Karpas-422 (cell line): ENCODE results near the gene GCFC2. TPM values are rescaled to one million over a fixed set of nuclear protein-coding genes. Genes with fewer than 3 reads are reported as not detected.

Experiments used
- DNase-seq: peaks from one replicate; pipeline ENCODE4 v3.0.0-alpha.2; 2015
- H2AFZ ChIP-seq: fragments of 200-600 bp; sonication (generic); 2 replicates; pipeline ENCODE4 v1.6.1; 2014; ENCODE audit warnings: antibody characterized with exemption, low read length, mixed read lengths
- H3K27ac ChIP-seq: fragments of 200-600 bp; sonication (generic); 2 replicates; pipeline ENCODE4 v1.5.1; 2014; ENCODE audit warnings: mild to moderate bottlenecking, low read length, moderate library complexity
- H3K27me3 ChIP-seq: fragments of 200-600 bp; sonication (generic); 2 replicates; pipeline ENCODE4 v1.6.1; 2014; ENCODE audit warnings: low read length, mixed read lengths
- H3K36me3 ChIP-seq: fragments of 200-600 bp; sonication (generic); 2 replicates; pipeline ENCODE4 v1.6.1; 2014; ENCODE audit warnings: low read length, mixed read lengths; ENCODE audit not compliant: insufficient read depth
- H3K4me1 ChIP-seq: fragments of 200-600 bp; sonication (generic); 2 replicates; pipeline ENCODE4 v1.6.1; 2014; ENCODE audit warnings: mild to moderate bottlenecking, low read length, mixed read lengths
- H3K4me2 ChIP-seq: fragments of 200-600 bp; sonication (generic); 2 replicates; pipeline ENCODE4 v1.6.1; 2014; ENCODE audit warnings: low read length, low read depth, mild to moderate bottlenecking; ENCODE audit not compliant: poor library complexity, severe bottlenecking
- H3K4me3 ChIP-seq: fragments of 200-600 bp; sonication (generic); 2 replicates; pipeline ENCODE4 v1.5.1; 2014; ENCODE audit warnings: mild to moderate bottlenecking, antibody characterized with exemption, low read length, mixed read lengths
- H3K79me2 ChIP-seq: fragments of 200-600 bp; sonication (generic); 2 replicates; pipeline ENCODE4 v1.6.1; 2014; ENCODE audit warnings: mild to moderate bottlenecking, low read length, mixed read lengths
- H3K9ac ChIP-seq: fragments of 200-600 bp; sonication (generic); 2 replicates; pipeline ENCODE4 v1.6.0; 2014; ENCODE audit warnings: low read length
- H3K9me2 ChIP-seq: fragments of 200-600 bp; sonication (generic), shearing (Covaris generic); replicated peaks from 2 replicates; pipeline ENCODE4 v1.6.0; 2014; ENCODE audit warnings: mild to moderate bottlenecking, low read length, moderate library complexity; ENCODE audit not compliant: insufficient read depth
- H3K9me3 ChIP-seq: fragments of 300-700, 200-600 bp; sonication (generic); 2 replicates; pipeline ENCODE4 v1.6.1; 2014; ENCODE audit warnings: low read length, mixed read lengths
- H4K20me1 ChIP-seq: fragments of 200-600 bp; sonication (generic); 2 replicates; pipeline ENCODE4 v1.6.1; 2014; ENCODE audit warnings: mild to moderate bottlenecking, antibody characterized with exemption, low read length, low read depth; ENCODE audit not compliant: insufficient read depth
- small RNA-seq: library from RNA; depleted of rRNA; stranded (forward); fragments of <200 nt; gene quantifications from one replicate; pipeline ENCODE3, GENCODE V24; 2014
- total RNA-seq: library from RNA; depleted of rRNA; stranded (reverse); fragments of >200 nt; shearing (Covaris generic); gene quantifications from 2 replicates; pipeline ENCODE4 v1.2.3, GENCODE V29; 2014; ENCODE audit warnings: low replicate concordance; rRNA removed

Gene GCFC2
- total RNA-seq, 1 experiment from 2014 or later = 108 TPM

DNA sequence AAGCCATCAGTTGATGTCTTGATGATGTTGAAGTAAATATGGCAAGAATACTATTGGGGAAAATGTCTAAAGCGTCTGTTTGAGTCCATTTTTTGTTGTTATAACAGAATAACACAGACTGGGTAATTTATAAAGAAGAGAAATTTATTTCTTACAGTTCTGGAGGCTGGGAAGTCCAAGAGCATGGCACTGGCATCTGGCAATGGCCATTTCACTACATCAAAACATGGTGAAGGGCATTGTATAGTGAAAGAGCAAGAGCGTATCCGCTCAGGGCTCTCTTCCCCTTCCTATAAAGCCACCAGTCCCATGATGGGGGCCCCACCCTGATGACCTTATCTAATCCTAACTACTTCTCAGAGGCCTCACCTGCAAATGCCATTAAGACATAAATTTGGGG is 93.8 kb downstream of the GCFC2 start:
- no peak overlapping the region for H3K4me3 ChIP-seq
- H2AFZ ChIP-seq = no peak overlapping the region
- H3K4me1 ChIP-seq = no peaks in the 10 kb centered on the region
- no peak overlapping the region for H3K9ac ChIP-seq
- H3K27me3 ChIP-seq = no peaks in the 10 kb centered on the region
- no peaks in the 10 kb centered on the region for H4K20me1 ChIP-seq
- no peaks in the 10 kb centered on the region for H3K79me2 ChIP-seq
- DNase-seq = no peak
- no peaks in the 10 kb centered on the region for H3K9me2 ChIP-seq
- no peak overlapping the region for H3K27ac ChIP-seq
- H3K36me3 ChIP-seq = no peaks in the 10 kb centered on the region
- H3K4me2 ChIP-seq = no peak overlapping the region
- H3K9me3 ChIP-seq = no peaks in the 10 kb centered on the region

DNA sequence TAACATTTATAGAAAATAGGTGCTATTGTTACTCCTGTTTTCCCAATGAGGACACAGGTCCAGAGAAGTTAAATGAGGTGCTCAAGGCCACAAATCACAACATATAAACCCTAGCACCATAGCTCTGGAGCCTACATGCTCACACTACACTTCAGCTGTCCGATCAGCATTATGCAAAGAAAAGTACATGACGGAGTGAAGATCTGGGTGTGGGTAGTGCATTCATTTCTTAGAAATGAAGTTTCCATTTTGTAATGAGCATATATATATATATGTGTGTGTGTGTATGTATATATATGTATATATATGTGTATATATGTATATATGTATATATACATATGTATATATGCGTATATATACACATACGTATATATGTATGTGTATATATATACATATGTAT is 94.3 kb downstream of the GCFC2 start:
- H3K36me3 ChIP-seq = no peaks in the 10 kb centered on the region
- no peaks in the 10 kb centered on the region for H3K27me3 ChIP-seq
- H4K20me1 ChIP-seq = no peaks in the 10 kb centered on the region
- H3K27ac ChIP-seq = no peak overlapping the region
- no peak overlapping the region for H3K4me2 ChIP-seq
- H3K9ac ChIP-seq = no peak overlapping the region
- no peak overlapping the region for H2AFZ ChIP-seq
- DNase-seq = no peak
- no peaks in the 10 kb centered on the region for H3K79me2 ChIP-seq
- no peaks in the 10 kb centered on the region for H3K9me3 ChIP-seq
- H3K4me1 ChIP-seq = no peaks in the 10 kb centered on the region
- no peak overlapping the region for H3K4me3 ChIP-seq
- H3K9me2 ChIP-seq = no peaks in the 10 kb centered on the region

DNA sequence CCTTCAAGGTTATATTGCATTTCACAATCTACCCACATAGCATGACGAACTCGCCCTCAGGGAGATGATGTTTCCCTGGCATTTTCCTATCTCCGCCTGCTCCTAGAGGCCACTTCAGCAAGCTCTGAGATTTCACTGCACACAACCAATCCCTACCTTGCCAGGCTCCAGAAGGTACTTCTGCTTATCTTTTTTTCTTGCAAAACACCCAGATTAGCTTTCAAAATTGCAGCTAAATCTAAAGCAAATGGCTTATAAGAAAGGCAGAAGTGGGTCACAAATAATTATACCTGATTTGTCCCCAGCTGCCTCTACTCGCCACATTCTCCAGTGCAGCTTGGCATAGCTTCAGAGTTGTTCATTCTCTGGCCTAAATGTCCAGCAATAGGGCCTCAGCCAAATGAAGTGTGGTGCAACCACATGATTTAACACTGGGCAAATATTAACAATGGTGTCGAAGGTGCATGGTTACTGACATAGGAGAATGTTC is 96.5 kb downstream of the GCFC2 start:
- H2AFZ ChIP-seq = no peak overlapping the region

DNA sequence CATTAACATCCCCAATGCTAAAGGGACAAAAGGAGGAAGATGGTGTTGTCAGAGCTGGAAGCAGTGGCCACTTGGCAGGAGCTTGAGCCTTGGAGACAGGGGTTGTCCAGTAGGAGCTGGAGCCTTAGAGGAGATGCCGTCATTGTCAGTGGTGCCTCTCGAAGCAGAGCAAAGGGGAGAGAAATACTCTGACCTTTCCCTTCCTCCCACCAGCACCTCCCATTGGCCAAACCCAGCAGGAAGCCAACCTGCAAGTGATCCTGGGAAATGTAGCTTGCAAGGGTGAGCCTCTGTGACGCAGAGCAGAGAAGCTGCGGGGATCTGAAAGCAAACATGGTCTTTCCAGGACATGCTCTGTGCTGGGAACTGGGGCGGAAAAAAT is 97.9 kb downstream of the GCFC2 start:
- DNase-seq = no peak
- H4K20me1 ChIP-seq = no peaks in the 10 kb centered on the region; the same call in 1 of the 2 replicates
- no peaks in the 10 kb centered on the region for H3K79me2 ChIP-seq
- H3K4me3 ChIP-seq = no peak overlapping the region
- no peaks in the 10 kb centered on the region for H3K27me3 ChIP-seq
- H3K9me3 ChIP-seq = no peaks in the 10 kb centered on the region
- H3K4me2 ChIP-seq = no peak overlapping the region
- H2AFZ ChIP-seq = no peak overlapping the region
- H3K4me1 ChIP-seq = no peaks in the 10 kb centered on the region
- no peaks in the 10 kb centered on the region for H3K9me2 ChIP-seq
- no peaks in the 10 kb centered on the region for H3K36me3 ChIP-seq
- H3K9ac ChIP-seq = no peak overlapping the region
- H3K27ac ChIP-seq = no peak overlapping the region

More for the DNA sequence above, 96.5 kb downstream of the GCFC2 start:
- Histone ChIP-seq H3K27ac (no peak overlapping the region), H3K36me3 (no peaks in the 10 kb centered on the region), H3K4me3 (no peak overlapping the region), H4K20me1 (no peaks in the 10 kb centered on the region), H3K4me1 (no peaks in the 10 kb centered on the region), H3K27me3 (no peaks in the 10 kb centered on the region), H3K4me2 (no peak overlapping the region), H3K9me3 (no peaks in the 10 kb centered on the region), H3K79me2 (no peaks in the 10 kb centered on the region), H3K9ac (no peak overlapping the region), H3K9me2 (no peaks in the 10 kb centered on the region)
- no peak for DNase-seq

Small RNA genes within 50 kb of the gene (small RNA-seq; reads per million reads assigned to genes)
- not detected for gene RF00012

Other genes with a start within 250 kb of the GCFC2 start
- not detected in 2 replicates for gene EVA1A, start 150.0 kb downstream of the GCFC2 start, total RNA-seq
- 52.1 and 76.6 TPM in 2 replicates for gene MRPL19, start 64.1 kb downstream of the GCFC2 start, total RNA-seq